Endothelial cell of umbilical vein (primary cell): ENCODE measurements around the gene NXN. TPM values are rescaled to one million over a fixed set of nuclear protein-coding genes. Genes with fewer than 3 reads are reported as not detected.

ENCODE experiments used
- BruUV-seq: library from RNA; stranded (reverse); fragments of 400-500 nt; replicated peaks from 2 replicates; lab custom pipeline; 2021; lab: Mats Ljungman, UMichigan
- CTCF ChIA-PET: fragments of 300-600, 350-600 bp; sonication (Branson Sonifier 250); formaldehyde crosslinking; loops from one replicate; lab custom pipeline; 2021; ENCODE audit warnings: antibody characterized with exemption, inconsistent platforms; lab: Charles Lee
- POLR2A ChIA-PET: fragments of 300-600, 350-600 bp; sonication (Branson Sonifier 250); formaldehyde crosslinking; loops from one replicate; lab custom pipeline; 2021; ENCODE audit warnings: antibody characterized with exemption, inconsistent platforms; lab: Charles Lee
- DNase-seq: peaks from one replicate; pipeline ENCODE4 v3.0.0-alpha.2; 2011; ENCODE audit warnings: low read depth, low spot score
- FAIRE-seq: peaks from 2 replicates; lab custom pipeline; 2011; peaks lifted over from hg19 to GRCh38; lab: Jason Lieb, UNC
- H2AFZ ChIP-seq: 2 replicates; pipeline ENCODE4 v1.6.0; 2012; ENCODE audit warnings: low read depth, low read length, control low read depth, inconsistent platforms
- H3K27ac ChIP-seq: 2 replicates; pipeline ENCODE4 v1.5.1; 2011; ENCODE audit warnings: low read depth, mild to moderate bottlenecking, control low read depth, low read length, moderate library complexity; ENCODE audit not compliant: insufficient read depth
- H3K27me3 ChIP-seq, 2 experiments: 2 replicates each; pipeline versions ENCODE4 v1.6.0 to v1.6.1; 2011; ENCODE audit warnings: low read length in 2 of 2, mixed read lengths in 1 of 2; ENCODE audit not compliant: control insufficient read depth in 2 of 2, insufficient read depth in 2 of 2
- H3K36me3 ChIP-seq, 2 experiments: 2 replicates in 1 of 2; 3 replicates in 1 of 2; pipeline ENCODE4 v1.5.1; 2011; ENCODE audit warnings: low read length in 2 of 2, mild to moderate bottlenecking in 1 of 2, moderate library complexity in 1 of 2; ENCODE audit not compliant: control insufficient read depth in 2 of 2, insufficient read depth in 2 of 2; ENCODE audit errors: extremely low read depth in 1 of 2
- H3K4me1 ChIP-seq: 3 replicates; pipeline ENCODE4 v1.5.1; 2011; ENCODE audit warnings: mild to moderate bottlenecking, low read length; ENCODE audit not compliant: control insufficient read depth, insufficient read depth; ENCODE audit errors: extremely low read depth
- H3K4me2 ChIP-seq: 2 replicates; pipeline ENCODE4 v1.6.1; 2011; ENCODE audit warnings: low read length, control low read depth, mixed read lengths; ENCODE audit not compliant: insufficient read depth
- H3K4me3 ChIP-seq, 3 experiments: fragments of 200-600 bp in 1 of 3; sonication (generic), shearing (Covaris generic) in 1 of 3; replicated peaks in 1 of 3; 2 replicates each; pipeline ENCODE4 v1.5.1; 2011 to 2016; ENCODE audit warnings: control low read depth in 3 of 3, low read length in 3 of 3, mild to moderate bottlenecking in 2 of 3, inconsistent platforms in 1 of 3, low read depth in 1 of 3, moderate library complexity in 1 of 3; ENCODE audit not compliant: insufficient read depth in 1 of 3
- H3K79me2 ChIP-seq: 2 replicates; pipeline ENCODE4 v1.6.0; 2012; ENCODE audit warnings: low read length, inconsistent platforms; ENCODE audit not compliant: control insufficient read depth, insufficient read depth
- H3K9ac ChIP-seq: replicated peaks from 2 replicates; pipeline ENCODE3; 2011; ENCODE audit warnings: low read length, control low read depth; ENCODE audit not compliant: insufficient read depth; ENCODE audit errors: extremely low read depth
- H3K9me1 ChIP-seq: replicated peaks from 3 replicates; pipeline ENCODE4 v1.6.0; 2011; ENCODE audit warnings: mild to moderate bottlenecking, low read length; ENCODE audit not compliant: control insufficient read depth, insufficient read depth; ENCODE audit errors: extremely low read depth
- H3K9me3 ChIP-seq: replicated peaks from 2 replicates; pipeline ENCODE4 v1.5.1; 2012; ENCODE audit warnings: low read length, inconsistent platforms; ENCODE audit not compliant: control insufficient read depth, insufficient read depth
- H4K20me1 ChIP-seq: replicated peaks from 2 replicates; pipeline ENCODE3; 2011; ENCODE audit warnings: mild to moderate bottlenecking, low read length; ENCODE audit not compliant: control insufficient read depth, insufficient read depth; ENCODE audit errors: extremely low read depth
- EZH2 ChIP-seq: IDR thresholded peaks from 2 replicates; pipeline ENCODE4 v1.6.1; 2012; ENCODE audit warnings: borderline replicate concordance, low read depth, mild to moderate bottlenecking, moderate library complexity, low read length, inconsistent platforms; ENCODE audit not compliant: severe bottlenecking
- FOS ChIP-seq: IDR thresholded peaks from 2 replicates; pipeline ENCODE4 v1.6.1; 2011; ENCODE audit warnings: mild to moderate bottlenecking, low read length, moderate library complexity, borderline replicate concordance; ENCODE audit not compliant: insufficient read depth
- GATA2 ChIP-seq: IDR thresholded peaks from 2 replicates; pipeline ENCODE4 v1.7.0; 2011; ENCODE audit warnings: low read depth, mild to moderate bottlenecking, moderate library complexity, mixed read lengths, low read length; ENCODE audit not compliant: insufficient read length, insufficient read depth
- JUN ChIP-seq: IDR thresholded peaks from 2 replicates; pipeline ENCODE4 v1.6.1; 2011; ENCODE audit warnings: borderline replicate concordance, low read depth; ENCODE audit not compliant: insufficient read length, insufficient read depth
- MYC ChIP-seq: IDR thresholded peaks from one replicate; pipeline ENCODE4 v1.6.1; 2011; ENCODE audit warnings: mild to moderate bottlenecking, low read depth, low read length
- POLR2A ChIP-seq: IDR thresholded peaks from 2 replicates; pipeline ENCODE4 v1.6.1; 2012; ENCODE audit warnings: low read depth, mild to moderate bottlenecking, control low read depth, low read length
- POLR2AphosphoS5 ChIP-seq: IDR thresholded peaks from 2 replicates; pipeline ENCODE4 v1.6.1; 2012; ENCODE audit warnings: low read depth, mild to moderate bottlenecking, control low read depth, low read length, moderate library complexity; ENCODE audit not compliant: insufficient read depth
- dilution Hi-C: fragments of 300-500 bp; cut with MboI; formaldehyde crosslinking; loops from one replicate; pipeline ENCODE4 v1.15.0; 2019; ENCODE audit warnings: low sequenced_read_pairs; ENCODE audit not compliant: extremely low pct_ligation_motif_present
- intact Hi-C: fragments of 100-400 bp; cut with micrococcal nuclease; formaldehyde crosslinking; loops from one replicate; pipeline ENCODE4 v1.10.0; 2022
- polyA plus RNA-seq, 4 experiments: library from polyadenylated mRNA; depleted of rRNA in 3 of 4; stranded (reverse) in 3 of 4; unstranded in 1 of 4; fragments of >200 nt; gene quantifications; 2 replicates each; pipeline versions ENCODE4 v1.2.1 to v1.2.3, GENCODE V29; 2011 to 2012; ENCODE audit warnings: missing spikeins in 1 of 4
- total RNA-seq: library from RNA; stranded (reverse); gene quantifications from 2 replicates; pipeline ENCODE4 v1.2.3, GENCODE V29; 2021
- TF ChIP-seq, protein P1 (sequence below): IDR thresholded peaks from 2 replicates; pipeline ENCODE4 v1.6.1; 2011; ENCODE audit not compliant: insufficient read depth, insufficient read length
- TF ChIP-seq, protein P2 (sequence below), 2 donors: IDR thresholded peaks; 1 replicate in 1 of 2; 2 replicates in 1 of 2; pipeline ENCODE4 v1.5.1; 2011; ENCODE audit warnings: low read length in 2 of 2, mild to moderate bottlenecking in 2 of 2, moderate library complexity in 2 of 2, control low read depth in 1 of 2, inconsistent platforms in 1 of 2, low read depth in 1 of 2; ENCODE audit not compliant: insufficient read depth in 1 of 2; ENCODE audit errors: extremely low read depth in 1 of 2

Gene NXN
- total and polyA plus RNA-seq, 2 donors (not counting 3 experiments of a cell fraction or from before 2014, with no cell fraction given), result 69.5 to 77.3 TPM

DNA sequence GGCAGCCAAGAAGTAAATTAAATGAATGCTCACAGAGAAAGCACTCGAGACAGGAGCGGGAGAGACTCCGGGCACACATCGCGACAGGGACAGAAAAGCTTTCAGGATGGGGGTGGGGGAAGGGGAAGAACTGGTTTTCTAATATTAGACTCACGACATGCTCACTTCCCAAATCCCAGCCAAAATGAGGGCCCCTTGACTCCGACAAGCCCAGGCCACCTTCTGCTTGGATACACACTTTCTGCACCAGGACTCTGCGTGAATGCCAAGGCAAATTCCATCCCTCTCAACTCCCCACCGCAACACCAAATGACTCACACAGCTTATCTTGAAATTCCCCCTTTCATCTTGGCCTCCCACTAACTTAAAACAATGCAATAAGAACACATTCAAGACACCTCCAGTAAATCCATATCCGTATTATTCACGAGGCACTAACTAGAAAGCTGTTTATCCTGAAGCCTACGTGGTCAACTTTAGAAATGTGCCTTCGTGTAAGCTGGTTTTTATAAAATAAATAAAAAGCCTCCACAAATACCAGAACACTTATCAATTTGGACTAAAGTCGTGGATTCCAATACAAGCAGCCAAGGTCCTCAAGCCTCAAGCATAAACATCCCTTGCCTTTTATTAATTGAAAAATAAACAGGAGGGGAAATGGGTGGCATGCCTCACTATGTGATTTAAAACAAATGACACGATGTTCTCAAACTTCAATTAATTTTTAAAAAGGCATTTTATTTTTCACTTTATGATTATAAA lies 46.1 kb downstream of the NXN start:
- Histone ChIP-seq H3K4me1 (peaks cover 11% of the 10 kb centered on the region), H3K79me2 (no peaks in the 10 kb centered on the region), H3K27me3 (no peaks in the 10 kb centered on the region), H3K27ac (peak overlapping the region; percentile 81), H4K20me1 (no peaks in the 10 kb centered on the region), H2AFZ (no peak overlapping the region), H3K4me2 (peak overlapping the region; percentile 84), H3K4me3 (peak overlapping the region in 1 of 3 experiments; percentile 39), H3K9me1 (no peaks in the 10 kb centered on the region), H3K36me3 (peaks cover 0 to 2% of the 10 kb centered on the region in 2 experiments), H3K9ac (peak overlapping the region; percentile 46), H3K9me3 (no peaks in the 10 kb centered on the region)
- FAIRE-seq, result peak; percentile 94
- TF ChIP-seq POLR2AphosphoS5, result peak; percentile 77
- no peak for TF ChIP-seq MYC
- peak; percentile 17 for TF ChIP-seq POLR2A
- TF ChIP-seq, protein P1, sequence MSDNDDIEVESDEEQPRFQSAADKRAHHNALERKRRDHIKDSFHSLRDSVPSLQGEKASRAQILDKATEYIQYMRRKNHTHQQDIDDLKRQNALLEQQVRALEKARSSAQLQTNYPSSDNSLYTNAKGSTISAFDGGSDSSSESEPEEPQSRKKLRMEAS, result no peak
- TF ChIP-seq, protein P2, sequence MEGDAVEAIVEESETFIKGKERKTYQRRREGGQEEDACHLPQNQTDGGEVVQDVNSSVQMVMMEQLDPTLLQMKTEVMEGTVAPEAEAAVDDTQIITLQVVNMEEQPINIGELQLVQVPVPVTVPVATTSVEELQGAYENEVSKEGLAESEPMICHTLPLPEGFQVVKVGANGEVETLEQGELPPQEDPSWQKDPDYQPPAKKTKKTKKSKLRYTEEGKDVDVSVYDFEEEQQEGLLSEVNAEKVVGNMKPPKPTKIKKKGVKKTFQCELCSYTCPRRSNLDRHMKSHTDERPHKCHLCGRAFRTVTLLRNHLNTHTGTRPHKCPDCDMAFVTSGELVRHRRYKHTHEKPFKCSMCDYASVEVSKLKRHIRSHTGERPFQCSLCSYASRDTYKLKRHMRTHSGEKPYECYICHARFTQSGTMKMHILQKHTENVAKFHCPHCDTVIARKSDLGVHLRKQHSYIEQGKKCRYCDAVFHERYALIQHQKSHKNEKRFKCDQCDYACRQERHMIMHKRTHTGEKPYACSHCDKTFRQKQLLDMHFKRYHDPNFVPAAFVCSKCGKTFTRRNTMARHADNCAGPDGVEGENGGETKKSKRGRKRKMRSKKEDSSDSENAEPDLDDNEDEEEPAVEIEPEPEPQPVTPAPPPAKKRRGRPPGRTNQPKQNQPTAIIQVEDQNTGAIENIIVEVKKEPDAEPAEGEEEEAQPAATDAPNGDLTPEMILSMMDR (IDR thresholded peaks at IDR 0.05; ENCODE audit: extremely low read depth in 1 of 2, insufficient read depth in 1 of 2, low read depth in 1 of 2, low read length in 2 of 2), result no peak
- TF ChIP-seq FOS, result peak; percentile 88
- peak; percentile 84 for TF ChIP-seq JUN
- no peak for TF ChIP-seq EZH2
- TF ChIP-seq GATA2, result peak; percentile 92
- ChIA-PET POLR2A (interaction anchor here (0.6 to 1.1 kb wide), 2 partner anchors 18 to 23 kb away, joined by 4 to 5 read pairs; no protein-coding TSS in a partner anchor), CTCF (interaction anchor here (0.7 to 2.1 kb wide), 10 partner anchors 11 to 123 kb away, joined by 3 to 27 read pairs (median 6); partner anchors contain the start of gene NXN)
- dilution Hi-C loops, result no loop called here
- peak; percentile 94 for DNase-seq
- BruUV-seq, result no TSS peak
- intact Hi-C loops, result loop anchor here (1.0 to 5.0 kb wide), 3 partner anchors 15 to 53 kb away; partner anchors contain the start of gene NXN
